RWPE2 (cell line): ENCODE measurements around the gene ZNF80.
"Not testable (repeated sequence)": the region's sequence is repeated elsewhere in the genome, so short reads cannot be mapped to it uniquely, and the experiment has no call there.

Source experiments
- ATAC-seq: fragments of 200-7000 bp; cut with Tn5 transposase; 3 replicates; pipeline ENCODE4 v1.9.1; 2021; ENCODE audit warnings: low read depth
- DNase-seq: peaks from one replicate; pipeline ENCODE4 v3.0.0-alpha.2; 2020; ENCODE audit warnings: low spot score
- H3K27ac ChIP-seq: fragments of 450-650 bp; 2 replicates; pipeline ENCODE4 v1.5.1; 2017; ENCODE audit warnings: mild to moderate bottlenecking; ENCODE audit not compliant: poor library complexity, severe bottlenecking
- H3K27me3 ChIP-seq: fragments of 250-450 bp; sonication (Bioruptor Pico); 2 replicates; pipeline ENCODE4 v1.5.1; 2021; ENCODE audit warnings: mild to moderate bottlenecking, moderate library complexity; ENCODE audit not compliant: insufficient read depth, poor library complexity, severe bottlenecking
- H3K36me3 ChIP-seq: fragments of 250-450 bp; sonication (Bioruptor Pico); 2 replicates; pipeline ENCODE4 v1.5.1; 2020; ENCODE audit warnings: low read depth, mild to moderate bottlenecking, moderate library complexity
- H3K4me1 ChIP-seq: fragments of 250-450 bp; sonication (Bioruptor Pico); 2 replicates; pipeline ENCODE4 v1.5.1; 2021; ENCODE audit warnings: mild to moderate bottlenecking, moderate library complexity; ENCODE audit not compliant: insufficient read depth, poor library complexity, severe bottlenecking
- H3K4me3 ChIP-seq: fragments of 250-450 bp; sonication (Bioruptor Pico); 2 replicates; pipeline ENCODE4 v1.5.1; 2021; ENCODE audit warnings: mild to moderate bottlenecking, moderate library complexity; ENCODE audit not compliant: severe bottlenecking
- H3K9me3 ChIP-seq: fragments of 250-450 bp; sonication (Bioruptor Pico); 2 replicates; pipeline ENCODE4 v1.5.1; 2021; ENCODE audit warnings: mild to moderate bottlenecking, moderate library complexity; ENCODE audit not compliant: severe bottlenecking
- TF ChIP-seq, protein P1 (sequence below): fragments of 450-650 bp; IDR thresholded peaks from one replicate; pipeline ENCODE4 v1.5.1; 2017; ENCODE audit warnings: mild to moderate bottlenecking, moderate library complexity; ENCODE audit not compliant: poor library complexity, severe bottlenecking

ZNF80 gene

GRCh38 chr3:114237478-114237877 is at the start of gene ZNF80:
TSS of gene ZNF80 (minus strand) at chr3:114237578. CDS start at chr3:114237074, 504 bp downstream.
- not testable (repeated sequence) for H3K4me1 ChIP-seq, H3K27ac ChIP-seq, H3K27me3 ChIP-seq, ATAC-seq, H3K4me3 ChIP-seq, H3K36me3 ChIP-seq, DNase-seq, H3K9me3 ChIP-seq

DNA sequence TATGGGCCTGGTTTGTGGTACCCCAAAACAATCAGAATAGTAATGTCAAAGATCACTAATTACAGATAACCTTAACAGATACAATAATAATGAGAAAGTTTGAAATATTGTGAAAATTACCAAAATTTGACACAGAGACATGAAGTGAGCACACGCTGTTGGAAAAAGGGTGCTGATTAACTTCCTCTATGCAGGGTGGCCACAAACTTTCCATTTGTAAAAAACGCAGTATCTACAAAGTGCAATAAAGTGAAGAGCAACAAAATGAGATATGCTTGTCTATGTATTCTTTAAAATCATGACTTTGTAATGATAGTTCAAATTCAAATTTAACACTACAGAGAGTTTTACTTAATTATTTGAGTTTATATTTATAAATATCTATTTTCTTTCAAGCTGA is 48.9 kb upstream of the ZNF80 start:
- H3K4me1 ChIP-seq, result no peaks in the 10 kb centered on the region
- no peaks in the 10 kb centered on the region for H3K9me3 ChIP-seq
- no peak overlapping the region for H3K27ac ChIP-seq
- no peaks in the 10 kb centered on the region for H3K36me3 ChIP-seq
- H3K27me3 ChIP-seq, result no peaks in the 10 kb centered on the region
- no peak overlapping the region for H3K4me3 ChIP-seq
- ATAC-seq (no peak), DNase-seq (no peak)
- TF ChIP-seq, protein P1, sequence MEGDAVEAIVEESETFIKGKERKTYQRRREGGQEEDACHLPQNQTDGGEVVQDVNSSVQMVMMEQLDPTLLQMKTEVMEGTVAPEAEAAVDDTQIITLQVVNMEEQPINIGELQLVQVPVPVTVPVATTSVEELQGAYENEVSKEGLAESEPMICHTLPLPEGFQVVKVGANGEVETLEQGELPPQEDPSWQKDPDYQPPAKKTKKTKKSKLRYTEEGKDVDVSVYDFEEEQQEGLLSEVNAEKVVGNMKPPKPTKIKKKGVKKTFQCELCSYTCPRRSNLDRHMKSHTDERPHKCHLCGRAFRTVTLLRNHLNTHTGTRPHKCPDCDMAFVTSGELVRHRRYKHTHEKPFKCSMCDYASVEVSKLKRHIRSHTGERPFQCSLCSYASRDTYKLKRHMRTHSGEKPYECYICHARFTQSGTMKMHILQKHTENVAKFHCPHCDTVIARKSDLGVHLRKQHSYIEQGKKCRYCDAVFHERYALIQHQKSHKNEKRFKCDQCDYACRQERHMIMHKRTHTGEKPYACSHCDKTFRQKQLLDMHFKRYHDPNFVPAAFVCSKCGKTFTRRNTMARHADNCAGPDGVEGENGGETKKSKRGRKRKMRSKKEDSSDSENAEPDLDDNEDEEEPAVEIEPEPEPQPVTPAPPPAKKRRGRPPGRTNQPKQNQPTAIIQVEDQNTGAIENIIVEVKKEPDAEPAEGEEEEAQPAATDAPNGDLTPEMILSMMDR, result no peak

- Histone ChIP-seq H3K36me3 (no peaks in the 10 kb centered on the region), H3K4me3 (no peak overlapping the region), H3K27ac (no peak overlapping the region), H3K9me3 (no peaks in the 10 kb centered on the region), H3K4me1 (no peaks in the 10 kb centered on the region), H3K27me3 (no peaks in the 10 kb centered on the region)
- DNase-seq (no peak), ATAC-seq (no peak)
- TF ChIP-seq, protein P1, result no peak
Observed at GRCh38 chr3:114285648-114286230, 48.4 kb upstream of the ZNF80 start.

DNA sequence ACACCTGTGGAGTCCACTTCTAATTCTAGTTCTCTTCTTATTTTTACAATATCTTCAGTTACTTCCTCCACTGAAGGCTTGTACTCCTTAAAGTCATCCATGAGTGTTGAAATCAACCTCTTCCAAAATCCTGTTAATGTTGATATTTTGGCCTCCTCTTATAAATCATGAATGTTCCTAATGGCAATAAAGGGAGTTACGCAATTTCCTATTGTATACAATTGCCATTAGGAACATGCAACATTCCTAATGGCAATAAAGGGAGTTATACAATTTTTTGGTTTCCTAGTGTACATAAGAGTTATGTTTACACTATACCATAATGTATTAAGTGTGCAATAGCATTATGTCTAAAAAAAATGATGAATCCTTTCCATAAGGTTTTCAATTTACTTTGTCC is 47.3 kb upstream of the ZNF80 start:
- H3K36me3 ChIP-seq, result no peaks in the 10 kb centered on the region
- no peaks in the 10 kb centered on the region for H3K4me1 ChIP-seq
- no peak overlapping the region for H3K4me3 ChIP-seq
- ATAC-seq (no peak), DNase-seq (no peak)
- TF ChIP-seq, protein P1, result no peak
- H3K27me3 ChIP-seq, result no peaks in the 10 kb centered on the region
- no peak overlapping the region for H3K27ac ChIP-seq
- no peaks in the 10 kb centered on the region for H3K9me3 ChIP-seq

DNA sequence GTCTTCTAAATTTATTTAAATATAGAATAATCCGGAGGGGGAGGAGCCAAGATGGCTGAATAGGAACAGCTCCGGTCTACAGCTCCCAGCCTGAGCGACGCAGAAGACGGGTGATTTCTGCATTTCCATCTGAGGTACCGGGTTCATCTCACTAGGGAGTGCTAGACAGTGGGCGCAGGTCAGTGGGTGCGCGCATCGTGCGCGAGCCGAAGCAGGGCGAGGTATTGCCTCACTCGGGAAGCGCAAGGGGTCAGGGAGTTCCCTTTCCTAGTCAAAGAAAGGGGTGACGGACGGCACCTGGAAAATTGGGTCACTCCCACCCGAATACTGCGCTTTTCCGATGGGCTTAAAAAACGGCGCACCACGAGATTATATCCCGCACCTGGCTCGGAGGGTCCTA is 39.5 kb upstream of the ZNF80 start:
- not testable (repeated sequence) for H3K4me1 ChIP-seq, H3K4me3 ChIP-seq, DNase-seq, ATAC-seq, H3K27me3 ChIP-seq, H3K27ac ChIP-seq, H3K9me3 ChIP-seq, H3K36me3 ChIP-seq

DNA sequence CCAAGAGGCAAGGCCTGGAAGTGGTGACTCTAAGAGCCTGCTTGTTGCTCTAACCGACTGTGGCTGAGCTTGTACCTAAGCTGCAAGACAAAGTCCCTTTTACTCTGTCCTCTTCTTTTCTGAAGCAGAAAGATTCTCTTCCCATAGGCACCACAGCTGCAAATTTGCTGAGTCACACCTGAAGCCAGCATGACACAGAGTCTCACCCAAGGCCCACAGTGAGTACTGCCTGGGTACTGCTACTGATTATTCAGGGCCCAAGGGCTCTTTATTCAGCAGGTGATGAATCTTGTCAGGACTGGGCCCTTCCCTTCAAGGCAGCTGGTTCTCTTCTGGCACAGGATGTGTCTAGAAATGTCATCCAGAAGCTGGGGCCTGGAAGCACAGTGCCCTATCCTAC is 37.6 kb upstream of the ZNF80 start:
- no peak for ATAC-seq
- TF ChIP-seq, protein P1, result no peak

More for the DNA sequence above, 37.6 kb upstream of the ZNF80 start:
- H3K27ac ChIP-seq, result no peak overlapping the region
- no peak overlapping the region for H3K4me3 ChIP-seq
- no peaks in the 10 kb centered on the region for H3K9me3 ChIP-seq
- H3K27me3 ChIP-seq, result no peaks in the 10 kb centered on the region
- no peaks in the 10 kb centered on the region for H3K36me3 ChIP-seq
- DNase-seq, result no peak
- H3K4me1 ChIP-seq, result no peaks in the 10 kb centered on the region
